Cardiac muscle cell (in vitro differentiated cells and primary cell): ENCODE measurements around the gene ATXN10. TPM values are rescaled to one million over a fixed set of nuclear protein-coding genes. Genes with fewer than 3 reads are reported as not detected.

Experiments
- DNase-seq, 2 donors: peaks; one replicate each; pipeline versions ENCODE4 v3.0.0 to v3.0.0-alpha.2; 2010 to 2017; ENCODE audit warnings: low read depth in 1 of 2, low spot score in 1 of 2
- H3K27ac ChIP-seq: fragments of 200-600 bp; sonication (generic); 2 replicates; pipeline ENCODE4 v1.5.1; 2016
- H3K27me3 ChIP-seq: fragments of 200-600 bp; sonication (generic); 2 replicates; pipeline ENCODE4 v1.6.0; 2016; ENCODE audit warnings: control low read depth
- H3K36me3 ChIP-seq: fragments of 200-600 bp; sonication (generic); 2 replicates; pipeline ENCODE4 v1.5.1; 2016; ENCODE audit warnings: control low read depth
- H3K4me1 ChIP-seq: fragments of 200-600 bp; sonication (generic); 2 replicates; pipeline ENCODE4 v1.8.1; 2017; ENCODE audit warnings: low read depth, mild to moderate bottlenecking, mixed run types
- H3K4me3 ChIP-seq: fragments of 200-600 bp; sonication (generic); 2 replicates; pipeline ENCODE4 v1.5.1; 2016; ENCODE audit warnings: mild to moderate bottlenecking
- H3K9me3 ChIP-seq: fragments of 200-600 bp; sonication (generic); 2 replicates; pipeline ENCODE4 v1.5.1; 2017; ENCODE audit warnings: low read depth, mild to moderate bottlenecking, control low read depth
- polyA plus RNA-seq: library from polyadenylated mRNA; unstranded; fragments of >200 nt; fragmentation: Nextera tagmentation; extraction: Ambion mirVana; gene quantifications from 2 replicates; pipeline ENCODE4 v1.2.1, GENCODE V29; 2016
- total RNA-seq: library from RNA; depleted of rRNA; stranded (reverse); fragments of >200 nt; gene quantifications from 2 replicates; pipeline ENCODE4 v1.2.3, GENCODE V29; 2016
- TF ChIP-seq, protein P1 (sequence below): IDR thresholded peaks from 2 replicates; pipeline ENCODE4 v1.5.1; 2012; ENCODE audit warnings: low read depth, mild to moderate bottlenecking, low read length

The ATXN10 gene
- total and polyA plus RNA-seq, 2 experiments from 2014 or later = 67.3 to 279 TPM

GRCh38 chr22:45812910-45813309, 141.3 kb downstream of the ATXN10 start:
- Histone ChIP-seq H3K27me3 (no peaks in the 10 kb centered on the region), H3K36me3 (peaks cover 19% of the 10 kb centered on the region), H3K4me3 (no peak overlapping the region), H3K4me1 (no peaks in the 10 kb centered on the region), H3K27ac (no peak overlapping the region), H3K9me3 (no peaks in the 10 kb centered on the region)
- no peak for DNase-seq
- TF ChIP-seq, protein P1, sequence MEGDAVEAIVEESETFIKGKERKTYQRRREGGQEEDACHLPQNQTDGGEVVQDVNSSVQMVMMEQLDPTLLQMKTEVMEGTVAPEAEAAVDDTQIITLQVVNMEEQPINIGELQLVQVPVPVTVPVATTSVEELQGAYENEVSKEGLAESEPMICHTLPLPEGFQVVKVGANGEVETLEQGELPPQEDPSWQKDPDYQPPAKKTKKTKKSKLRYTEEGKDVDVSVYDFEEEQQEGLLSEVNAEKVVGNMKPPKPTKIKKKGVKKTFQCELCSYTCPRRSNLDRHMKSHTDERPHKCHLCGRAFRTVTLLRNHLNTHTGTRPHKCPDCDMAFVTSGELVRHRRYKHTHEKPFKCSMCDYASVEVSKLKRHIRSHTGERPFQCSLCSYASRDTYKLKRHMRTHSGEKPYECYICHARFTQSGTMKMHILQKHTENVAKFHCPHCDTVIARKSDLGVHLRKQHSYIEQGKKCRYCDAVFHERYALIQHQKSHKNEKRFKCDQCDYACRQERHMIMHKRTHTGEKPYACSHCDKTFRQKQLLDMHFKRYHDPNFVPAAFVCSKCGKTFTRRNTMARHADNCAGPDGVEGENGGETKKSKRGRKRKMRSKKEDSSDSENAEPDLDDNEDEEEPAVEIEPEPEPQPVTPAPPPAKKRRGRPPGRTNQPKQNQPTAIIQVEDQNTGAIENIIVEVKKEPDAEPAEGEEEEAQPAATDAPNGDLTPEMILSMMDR = no peak

DNA sequence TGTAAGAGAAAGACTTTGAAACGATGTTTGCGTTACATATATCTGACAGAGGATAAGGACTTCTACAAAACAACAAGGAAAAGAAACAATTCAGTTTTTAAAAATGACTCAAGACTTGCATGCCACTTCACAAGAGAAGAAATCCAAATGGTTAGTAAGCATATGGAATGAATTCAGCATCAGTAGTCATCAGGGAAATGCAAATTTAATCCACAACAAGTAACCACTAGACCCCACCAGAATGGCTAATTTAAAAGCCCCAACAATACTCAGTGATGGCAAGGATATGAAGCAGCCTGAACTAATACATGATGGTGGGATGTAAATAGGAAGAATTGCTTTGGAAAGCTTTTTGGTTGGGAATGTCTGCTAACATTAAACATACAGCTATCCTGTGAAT, 142.6 kb downstream of the ATXN10 start:
- no peak overlapping the region for H3K4me3 ChIP-seq
- H3K36me3 ChIP-seq = peaks cover 14% of the 10 kb centered on the region
- TF ChIP-seq, protein P1 = no peak
- no peaks in the 10 kb centered on the region for H3K27me3 ChIP-seq
- no peaks in the 10 kb centered on the region for H3K9me3 ChIP-seq
- no peaks in the 10 kb centered on the region for H3K4me1 ChIP-seq
- DNase-seq = no peak
- H3K27ac ChIP-seq = no peak overlapping the region

DNA sequence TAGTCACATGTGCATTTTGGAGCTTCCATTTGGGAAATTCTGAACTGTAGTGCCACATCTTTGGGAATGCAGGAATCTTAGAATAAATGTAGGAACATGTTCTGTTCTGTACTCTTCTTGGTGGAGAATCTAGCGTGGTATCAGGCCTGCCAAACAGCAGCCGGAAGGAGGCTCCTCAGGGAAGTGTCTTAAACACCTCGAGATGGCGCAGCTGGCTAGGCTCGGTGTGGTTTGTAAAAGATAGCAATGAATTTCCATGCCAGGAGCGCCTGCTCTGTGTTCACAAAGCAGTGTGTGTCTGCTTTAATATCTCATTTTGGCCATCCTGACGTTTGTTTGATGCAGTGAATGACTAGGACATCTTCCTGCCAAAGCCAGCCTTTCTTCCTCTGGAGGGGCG, 145.1 kb downstream of the ATXN10 start:
- Histone ChIP-seq H3K36me3 (peaks cover 12% of the 10 kb centered on the region), H3K27me3 (no peaks in the 10 kb centered on the region), H3K4me1 (no peaks in the 10 kb centered on the region), H3K27ac (no peak overlapping the region), H3K4me3 (no peak overlapping the region), H3K9me3 (no peaks in the 10 kb centered on the region)
- DNase-seq = peak in 1 of 2 donors; percentile 16
- TF ChIP-seq, protein P1 = no peak

- peak in 1 of 2 donors; percentile 59 for DNase-seq
- Histone ChIP-seq H3K4me3 (no peak overlapping the region), H3K27me3 (no peaks in the 10 kb centered on the region), H3K4me1 (no peaks in the 10 kb centered on the region), H3K9me3 (no peaks in the 10 kb centered on the region), H3K36me3 (peaks cover 9% of the 10 kb centered on the region), H3K27ac (peak overlapping the region; percentile 18)
- TF ChIP-seq, protein P1 = no peak
These were observed 146.2 kb downstream of the ATXN10 start for GRCh38 chr22:45817745-45818423.

DNA sequence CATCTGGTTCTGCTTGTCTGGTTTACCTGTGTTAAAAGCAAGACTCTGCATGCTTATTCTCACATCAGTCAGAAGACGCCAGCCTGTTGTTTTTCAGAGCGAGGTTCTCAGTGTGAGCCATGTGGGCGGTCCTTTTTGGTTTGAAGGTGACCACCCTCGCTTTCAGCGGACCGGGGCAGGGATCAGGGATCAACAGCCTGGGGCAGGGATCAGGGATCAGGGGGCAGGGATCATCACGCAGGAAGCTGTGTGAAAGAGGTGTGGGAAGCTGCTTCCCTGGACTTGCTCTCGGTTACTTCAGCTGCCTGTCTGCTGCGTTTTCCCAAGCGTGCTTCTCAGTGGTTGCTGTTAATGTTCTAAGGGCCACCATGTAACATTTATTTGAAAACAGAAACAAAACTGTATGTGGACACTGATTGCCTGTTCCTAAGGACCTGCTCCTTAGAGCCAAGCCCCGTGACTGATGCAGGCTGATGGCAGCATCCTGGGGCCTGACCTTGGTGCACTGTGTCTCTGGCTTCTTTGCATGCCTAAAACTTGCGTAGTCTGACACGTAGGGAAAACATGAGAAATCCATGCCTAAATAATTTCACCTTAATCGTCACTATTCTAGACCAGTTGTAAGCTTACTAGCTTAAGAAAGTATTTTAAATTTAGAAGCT, 146.9 kb downstream of the ATXN10 start:
- H3K27ac ChIP-seq = peak overlapping the region; percentile 18
- peaks cover 9% of the 10 kb centered on the region for H3K36me3 ChIP-seq
- no peaks in the 10 kb centered on the region for H3K9me3 ChIP-seq

More for the DNA sequence above, 146.9 kb downstream of the ATXN10 start:
- Histone ChIP-seq H3K27me3 (no peaks in the 10 kb centered on the region), H3K4me3 (no peak overlapping the region), H3K4me1 (no peaks in the 10 kb centered on the region)
- DNase-seq = no peak
- TF ChIP-seq, protein P1 = no peak
